Neural progenitor cell (in vitro differentiated cells): ENCODE results near the gene SMCP. TPM values are rescaled to one million over a fixed set of nuclear protein-coding genes. Genes with fewer than 3 reads are reported as not detected.

Experiments used
- DNase-seq: peaks from one replicate; pipeline ENCODE4 v3.0.0-alpha.2; 2016; ENCODE audit warnings: low spot score
- H2AFZ ChIP-seq: fragments of 200-600 bp; sonication (generic); replicated peaks from 2 replicates; pipeline ENCODE4 v1.6.1; 2016; ENCODE audit warnings: antibody characterized with exemption
- H3F3A ChIP-seq: fragments of 200-600 bp; sonication (generic); 2 replicates; pipeline ENCODE4 v1.6.1; 2016; ENCODE audit warnings: antibody characterized with exemption, low read depth
- H3K27ac ChIP-seq: fragments of 200-600 bp; sonication (generic); 2 replicates; pipeline ENCODE4 v1.5.1; 2016; ENCODE audit warnings: mild to moderate bottlenecking
- H3K27me3 ChIP-seq: fragments of 200-600 bp; sonication (generic); 2 replicates; pipeline ENCODE4 v1.6.1; 2016; ENCODE audit warnings: mild to moderate bottlenecking, moderate library complexity
- H3K36me3 ChIP-seq: fragments of 200-600 bp; sonication (generic); 2 replicates; pipeline ENCODE4 v1.5.1; 2016
- H3K4me1 ChIP-seq: fragments of 200-600 bp; sonication (generic); 2 replicates; pipeline ENCODE4 v1.6.1; 2016; ENCODE audit warnings: mixed run types
- H3K4me2 ChIP-seq: fragments of 200-600 bp; sonication (generic); 2 replicates; pipeline ENCODE4 v1.6.1; 2016
- H3K4me3 ChIP-seq: fragments of 200-600 bp; sonication (generic); 2 replicates; pipeline ENCODE4 v1.5.1; 2016
- H3K79me2 ChIP-seq: fragments of 200-600 bp; sonication (generic); 2 replicates; pipeline ENCODE4 v1.6.1; 2016; ENCODE audit warnings: low read depth
- H3K9ac ChIP-seq: fragments of 200-600 bp; sonication (generic); 2 replicates; pipeline ENCODE4 v1.6.1; 2016
- H3K9me3 ChIP-seq: fragments of 200-600 bp; sonication (generic); 2 replicates; pipeline ENCODE4 v1.5.1; 2016; ENCODE audit warnings: low read depth
- H4K20me1 ChIP-seq: fragments of 200-600 bp; sonication (generic); 2 replicates; pipeline ENCODE4 v1.6.1; 2016; ENCODE audit warnings: low read depth
- H3K27ac Mint-ChIP-seq: 3 replicates; pipeline ENCODE4 v1.8.0; 2021; ENCODE audit warnings: mixed read lengths
- H3K27me3 Mint-ChIP-seq: 2 replicates; pipeline ENCODE4 v1.8.0; 2022; ENCODE audit warnings: low read depth, mild to moderate bottlenecking, inconsistent platforms, moderate library complexity, mixed read lengths; ENCODE audit not compliant: insufficient read depth
- H3K36me3 Mint-ChIP-seq: 3 replicates; pipeline ENCODE4 v1.8.0; 2021; ENCODE audit warnings: mixed read lengths
- H3K4me1 Mint-ChIP-seq: 3 replicates; pipeline ENCODE4 v1.8.0; 2021; ENCODE audit warnings: mixed read lengths
- H3K4me3 Mint-ChIP-seq: 3 replicates; pipeline ENCODE4 v1.8.0; 2021; ENCODE audit warnings: mild to moderate bottlenecking, moderate library complexity, mixed read lengths
- H3K9me3 Mint-ChIP-seq: 3 replicates; pipeline ENCODE4 v1.8.0; 2020; ENCODE audit warnings: mixed read lengths
- CTCF ChIP-seq: fragments of 200-600 bp; sonication (generic); IDR thresholded peaks from 2 replicates; pipeline ENCODE4 v1.5.1; 2017; ENCODE audit warnings: antibody characterized with exemption, mild to moderate bottlenecking
- EZH2 ChIP-seq: fragments of 200-600 bp; sonication (generic); IDR thresholded peaks from 2 replicates; pipeline ENCODE4 v1.6.1; 2017; ENCODE audit warnings: antibody characterized with exemption, mild to moderate bottlenecking, moderate library complexity
- EZH2phosphoT487 ChIP-seq: fragments of 200-600 bp; sonication (generic); IDR thresholded peaks from 2 replicates; pipeline ENCODE4 v1.6.1; 2017; ENCODE audit warnings: antibody characterized with exemption
- total RNA-seq: library from RNA; depleted of rRNA; stranded (reverse); fragments of >200 nt; gene quantifications from 2 replicates; pipeline ENCODE4 v1.2.3, GENCODE V29; 2015; ENCODE audit warnings: low replicate concordance

SMCP gene
- total RNA-seq, 1 donor from 2014 or later = not detected

- no peak overlapping the region for H3K9ac ChIP-seq
- Mint-ChIP-seq H3K36me3 (no peaks in the 10 kb centered on the region), H3K27me3 (peaks cover 4% of the 10 kb centered on the region), H3K9me3 (peaks cover 21% of the 10 kb centered on the region), H3K27ac (no peak overlapping the region), H3K4me3 (no peak overlapping the region), H3K4me1 (no peaks in the 10 kb centered on the region)
- H2AFZ ChIP-seq = no peak overlapping the region
- no peaks in the 10 kb centered on the region for H3K4me1 ChIP-seq
- no peaks in the 10 kb centered on the region for H4K20me1 ChIP-seq
- no peak overlapping the region for H3K4me3 ChIP-seq
- no peaks in the 10 kb centered on the region for H3K36me3 ChIP-seq
- H3K27ac ChIP-seq = no peak overlapping the region
- H3K4me2 ChIP-seq = no peak overlapping the region
- no peaks in the 10 kb centered on the region for H3K79me2 ChIP-seq
- H3K9me3 ChIP-seq = peaks cover 7% of the 10 kb centered on the region
- no peaks in the 10 kb centered on the region for H3K27me3 ChIP-seq
- H3F3A ChIP-seq = no peaks in the 10 kb centered on the region
- no peak for TF ChIP-seq CTCF
- no peak for TF ChIP-seq EZH2phosphoT487
- TF ChIP-seq EZH2 = no peak
- no peak for DNase-seq
Observed at GRCh38 chr1:152880907-152881306, 2.8 kb downstream of the SMCP start.

GRCh38 chr1:152884085-152884484 is 6.0 kb downstream of the SMCP start:
- Mint-ChIP-seq H3K4me3 (no peak overlapping the region), H3K4me1 (no peaks in the 10 kb centered on the region), H3K27me3 (peaks cover 4% of the 10 kb centered on the region), H3K9me3 (peaks cover 16% of the 10 kb centered on the region), H3K36me3 (no peaks in the 10 kb centered on the region), H3K27ac (no peak overlapping the region)
- no peak overlapping the region for H3K4me3 ChIP-seq
- H3K27me3 ChIP-seq = no peaks in the 10 kb centered on the region
- no peaks in the 10 kb centered on the region for H3F3A ChIP-seq
- H3K79me2 ChIP-seq = no peaks in the 10 kb centered on the region
- H4K20me1 ChIP-seq = no peaks in the 10 kb centered on the region
- H3K27ac ChIP-seq = no peak overlapping the region
- TF ChIP-seq EZH2 = no peak
- no peak for TF ChIP-seq CTCF
- no peak for TF ChIP-seq EZH2phosphoT487
- H3K9me3 ChIP-seq = peaks cover 9% of the 10 kb centered on the region
- H3K4me1 ChIP-seq = no peaks in the 10 kb centered on the region
- H2AFZ ChIP-seq = no peak overlapping the region
- H3K36me3 ChIP-seq = no peaks in the 10 kb centered on the region
- no peak overlapping the region for H3K4me2 ChIP-seq
- no peak for DNase-seq
- H3K9ac ChIP-seq = no peak overlapping the region

GRCh38 chr1:152884506-152884905 is 6.4 kb downstream of the SMCP start:
- H3K9me3 ChIP-seq = peaks cover 11% of the 10 kb centered on the region
- no peak overlapping the region for H3K4me2 ChIP-seq
- H3K4me1 ChIP-seq = no peaks in the 10 kb centered on the region
- no peak overlapping the region for H2AFZ ChIP-seq
- no peaks in the 10 kb centered on the region for H3F3A ChIP-seq
- Mint-ChIP-seq H3K4me3 (no peak overlapping the region), H3K27me3 (peaks cover 4% of the 10 kb centered on the region), H3K9me3 (peaks cover 16% of the 10 kb centered on the region), H3K27ac (no peak overlapping the region), H3K36me3 (no peaks in the 10 kb centered on the region), H3K4me1 (no peaks in the 10 kb centered on the region)
- DNase-seq = no peak
- TF ChIP-seq EZH2 = no peak
- TF ChIP-seq EZH2phosphoT487 = no peak
- TF ChIP-seq CTCF = no peak
- no peaks in the 10 kb centered on the region for H4K20me1 ChIP-seq
- no peaks in the 10 kb centered on the region for H3K27me3 ChIP-seq
- no peaks in the 10 kb centered on the region for H3K36me3 ChIP-seq
- no peak overlapping the region for H3K27ac ChIP-seq
- H3K4me3 ChIP-seq = no peak overlapping the region
- H3K9ac ChIP-seq = no peak overlapping the region
- H3K79me2 ChIP-seq = no peaks in the 10 kb centered on the region
